SU-DHL-6 (cell line): Measurements from ENCODE around the gene MEIOB.

Experiments
- H2AFZ ChIP-seq: fragments of 200-600 bp; sonication (generic); 2 replicates; pipeline ENCODE4 v1.6.1; 2014; ENCODE audit warnings: low read depth, mild to moderate bottlenecking, moderate library complexity, mixed read lengths, antibody characterized with exemption, low read length; ENCODE audit not compliant: severe bottlenecking
- H3F3A ChIP-seq: fragments of 200-600 bp; shearing (Covaris generic); 2 replicates; pipeline ENCODE4 v1.6.0; 2016; ENCODE audit warnings: antibody characterized with exemption, mild to moderate bottlenecking; ENCODE audit not compliant: insufficient read depth
- H3K27ac ChIP-seq: fragments of 200-600 bp; sonication (generic); 2 replicates; pipeline ENCODE4 v1.5.1; 2016; ENCODE audit warnings: low read depth, mild to moderate bottlenecking, low read length, moderate library complexity, mixed read lengths
- H3K27me3 ChIP-seq: fragments of 200-600 bp; sonication (generic), shearing (Covaris generic); 2 replicates; pipeline ENCODE4 v1.6.0; 2014; ENCODE audit warnings: mild to moderate bottlenecking, low read length
- H3K36me3 ChIP-seq: fragments of 200-600 bp; sonication (generic); 2 replicates; pipeline ENCODE4 v1.6.1; 2014; ENCODE audit warnings: mild to moderate bottlenecking, low read length, mixed read lengths
- H3K4me2 ChIP-seq: fragments of 300-600, 200-600 bp; shearing (Covaris generic), sonication (generic); 2 replicates; pipeline ENCODE4 v1.6.0; 2014; ENCODE audit warnings: low read length, low read depth, mild to moderate bottlenecking; ENCODE audit not compliant: poor library complexity, severe bottlenecking
- H3K4me3 ChIP-seq: fragments of 200-600 bp; sonication (generic); 2 replicates; pipeline ENCODE4 v1.5.1; 2014; ENCODE audit warnings: antibody characterized with exemption, low read length, mild to moderate bottlenecking, mixed read lengths; ENCODE audit not compliant: insufficient read depth, poor library complexity, severe bottlenecking
- H3K79me2 ChIP-seq: fragments of 200-600 bp; sonication (generic); 2 replicates; pipeline ENCODE4 v1.6.1; 2014; ENCODE audit warnings: mild to moderate bottlenecking, low read length, moderate library complexity; ENCODE audit not compliant: insufficient read depth
- H3K9ac ChIP-seq: fragments of 200-600 bp; sonication (generic); 2 replicates; pipeline ENCODE4 v1.7.0; 2014; ENCODE audit warnings: mild to moderate bottlenecking, low read length
- H3K9me2 ChIP-seq: fragments of 200-600 bp; sonication (generic); replicated peaks from 2 replicates; pipeline ENCODE4 v1.6.1; 2014; ENCODE audit warnings: low read length; ENCODE audit not compliant: insufficient read depth
- H3K9me3 ChIP-seq: fragments of 200-600 bp; sonication (generic); 2 replicates; pipeline ENCODE4 v1.6.1; 2014; ENCODE audit warnings: low read length, mixed read lengths; ENCODE audit not compliant: insufficient read depth
- H4K20me1 ChIP-seq: fragments of 200-600 bp; sonication (generic); 2 replicates; pipeline ENCODE4 v1.6.1; 2014; ENCODE audit warnings: low read depth, mild to moderate bottlenecking, antibody characterized with exemption, low read length, moderate library complexity, mixed read lengths
- CTCF ChIP-seq: fragments of 200-600 bp; sonication (generic); IDR thresholded peaks from one replicate; pipeline ENCODE4 v1.5.1; 2017; ENCODE audit warnings: antibody characterized with exemption, mild to moderate bottlenecking, low read length, moderate library complexity; ENCODE audit not compliant: insufficient read depth, poor library complexity, severe bottlenecking
- EZH2phosphoT487 ChIP-seq: fragments of 200-600 bp; sonication (generic), shearing (Covaris generic); conservative IDR thresholded peaks from 2 replicates; pipeline ENCODE4 v1.6.1; 2018; ENCODE audit warnings: mild to moderate bottlenecking, antibody characterized with exemption, low read length, moderate library complexity, mixed read lengths

MEIOB gene

GRCh38 chr16:1874854-1875253 lies 2.9 kb upstream of the MEIOB start:
- Histone ChIP-seq H3K27ac (no peak overlapping the region), H3K9me3 (no peaks in the 10 kb centered on the region), H3K4me2 (no peak overlapping the region), H3K36me3 (no peaks in the 10 kb centered on the region), H2AFZ (no peak overlapping the region), H3F3A (no peaks in the 10 kb centered on the region), H3K79me2 (no peaks in the 10 kb centered on the region), H3K27me3 (no peaks in the 10 kb centered on the region), H3K4me3 (no peak overlapping the region), H3K9me2 (no peaks in the 10 kb centered on the region), H3K9ac (no peak overlapping the region), H4K20me1 (no peaks in the 10 kb centered on the region)
- TF ChIP-seq EZH2phosphoT487 (no peak), CTCF (no peak)

- no peak overlapping the region for H3K9ac ChIP-seq
- H2AFZ ChIP-seq = no peak overlapping the region
Observed at GRCh38 chr16:1870365-1871082, 1.4 kb downstream of the MEIOB start.

GRCh38 chr16:1865902-1866690 lies 5.9 kb downstream of the MEIOB start:
- TF ChIP-seq CTCF = no peak
- no peak overlapping the region for H3K4me3 ChIP-seq
- no peak overlapping the region for H2AFZ ChIP-seq
- no peaks in the 10 kb centered on the region for H4K20me1 ChIP-seq
- no peak overlapping the region for H3K27ac ChIP-seq
- no peaks in the 10 kb centered on the region for H3K36me3 ChIP-seq
- H3K9me2 ChIP-seq = no peaks in the 10 kb centered on the region
- no peaks in the 10 kb centered on the region; the same call in 1 of the 2 replicates for H3F3A ChIP-seq
- no peak overlapping the region for H3K9ac ChIP-seq
- H3K9me3 ChIP-seq = no peaks in the 10 kb centered on the region
- H3K4me2 ChIP-seq = no peak overlapping the region
- no peaks in the 10 kb centered on the region for H3K27me3 ChIP-seq
- no peaks in the 10 kb centered on the region for H3K79me2 ChIP-seq

More at GRCh38 chr16:1870365-1871082, 1.4 kb downstream of the MEIOB start:
- TF ChIP-seq EZH2phosphoT487 = no peak
- no peak for TF ChIP-seq CTCF
- Histone ChIP-seq H3K9me3 (no peaks in the 10 kb centered on the region), H4K20me1 (no peaks in the 10 kb centered on the region), H3K36me3 (no peaks in the 10 kb centered on the region), H3K27ac (no peak overlapping the region), H3F3A (no peaks in the 10 kb centered on the region), H3K9me2 (no peaks in the 10 kb centered on the region), H3K79me2 (no peaks in the 10 kb centered on the region), H3K4me3 (no peak overlapping the region), H3K27me3 (no peaks in the 10 kb centered on the region), H3K4me2 (no peak overlapping the region)
